GM12872 (cell line): Measurements from ENCODE around the gene BCAR1.

Experiments used
- CTCF ChIP-seq: IDR thresholded peaks from 3 replicates; pipeline ENCODE4 v1.5.1; 2011; ENCODE audit warnings: low read depth, mild to moderate bottlenecking, low read length, moderate library complexity; ENCODE audit not compliant: insufficient read depth

Gene BCAR1, protein sequence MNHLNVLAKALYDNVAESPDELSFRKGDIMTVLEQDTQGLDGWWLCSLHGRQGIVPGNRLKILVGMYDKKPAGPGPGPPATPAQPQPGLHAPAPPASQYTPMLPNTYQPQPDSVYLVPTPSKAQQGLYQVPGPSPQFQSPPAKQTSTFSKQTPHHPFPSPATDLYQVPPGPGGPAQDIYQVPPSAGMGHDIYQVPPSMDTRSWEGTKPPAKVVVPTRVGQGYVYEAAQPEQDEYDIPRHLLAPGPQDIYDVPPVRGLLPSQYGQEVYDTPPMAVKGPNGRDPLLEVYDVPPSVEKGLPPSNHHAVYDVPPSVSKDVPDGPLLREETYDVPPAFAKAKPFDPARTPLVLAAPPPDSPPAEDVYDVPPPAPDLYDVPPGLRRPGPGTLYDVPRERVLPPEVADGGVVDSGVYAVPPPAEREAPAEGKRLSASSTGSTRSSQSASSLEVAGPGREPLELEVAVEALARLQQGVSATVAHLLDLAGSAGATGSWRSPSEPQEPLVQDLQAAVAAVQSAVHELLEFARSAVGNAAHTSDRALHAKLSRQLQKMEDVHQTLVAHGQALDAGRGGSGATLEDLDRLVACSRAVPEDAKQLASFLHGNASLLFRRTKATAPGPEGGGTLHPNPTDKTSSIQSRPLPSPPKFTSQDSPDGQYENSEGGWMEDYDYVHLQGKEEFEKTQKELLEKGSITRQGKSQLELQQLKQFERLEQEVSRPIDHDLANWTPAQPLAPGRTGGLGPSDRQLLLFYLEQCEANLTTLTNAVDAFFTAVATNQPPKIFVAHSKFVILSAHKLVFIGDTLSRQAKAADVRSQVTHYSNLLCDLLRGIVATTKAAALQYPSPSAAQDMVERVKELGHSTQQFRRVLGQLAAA

DNA sequence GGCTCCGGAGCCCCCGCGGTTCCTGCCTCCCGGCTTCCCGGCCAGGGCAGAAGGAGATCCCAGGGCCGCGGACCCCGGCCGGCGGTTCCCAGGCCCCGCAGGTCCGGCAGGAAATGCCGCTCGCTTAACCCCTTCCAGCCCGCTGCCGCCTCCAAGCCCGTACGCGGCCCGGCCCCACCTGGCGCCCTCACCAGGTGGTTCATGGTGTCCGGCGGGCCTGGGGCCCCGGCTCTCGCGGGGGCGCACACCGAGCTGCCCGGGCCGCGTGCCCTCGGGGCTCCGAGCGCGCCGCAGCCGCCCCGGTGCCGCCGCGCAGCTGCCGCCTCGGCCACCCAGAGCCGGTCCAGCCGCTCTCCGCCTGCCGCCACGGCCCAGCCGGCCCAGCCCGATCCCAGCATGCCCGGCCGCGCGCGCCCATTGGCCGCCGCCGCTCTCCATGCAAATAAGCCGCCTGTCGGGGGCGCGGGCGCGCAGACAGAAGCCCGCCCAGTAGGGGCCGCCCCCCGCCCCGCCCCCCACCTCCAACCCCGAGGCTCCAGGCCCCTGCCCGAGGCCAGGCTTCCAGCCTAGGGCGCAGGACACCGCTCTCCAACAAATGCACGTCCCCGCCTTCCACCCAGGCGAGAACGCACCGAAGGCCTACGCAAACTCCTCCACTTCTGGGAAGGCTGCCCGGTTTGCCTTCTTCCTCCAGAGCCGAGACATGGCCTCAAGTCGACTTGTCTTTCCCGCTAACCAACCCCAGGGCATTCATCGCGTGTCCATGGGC, at the start of gene BCAR1:
Gene BCAR1, minus strand, starts transcription at position 345 of the 769 bp plus-strand sequence. Its CDS starts 142 bp downstream, at position 203.
- 0 out of 3 replicates have a peak, but pooled peaks have one; percentile 12 for TF ChIP-seq CTCF

DNA sequence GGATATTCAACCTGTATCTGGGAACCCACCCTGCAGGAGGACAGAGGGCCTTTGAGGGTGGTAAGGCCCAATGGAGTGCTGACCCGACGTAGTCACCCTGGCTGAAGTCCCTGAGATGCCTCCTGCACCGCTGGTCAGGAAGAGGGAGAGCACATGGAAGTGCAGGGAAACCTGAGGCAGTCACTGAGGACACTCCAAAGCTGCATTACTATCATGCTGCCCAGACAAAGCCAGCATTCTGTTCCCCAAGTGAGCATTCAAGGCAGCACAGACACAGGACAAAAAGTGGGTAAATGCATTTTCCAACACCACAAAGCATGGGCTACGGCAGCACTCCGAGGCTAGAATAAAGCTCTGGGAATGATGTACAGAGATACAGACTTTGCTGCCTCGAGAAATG, 46.8 kb upstream of the BCAR1 start:
- no peak for TF ChIP-seq CTCF

GRCh38 chr16:75296606-75297005, 45.2 kb upstream of the BCAR1 start:
- TF ChIP-seq CTCF = no peak

DNA sequence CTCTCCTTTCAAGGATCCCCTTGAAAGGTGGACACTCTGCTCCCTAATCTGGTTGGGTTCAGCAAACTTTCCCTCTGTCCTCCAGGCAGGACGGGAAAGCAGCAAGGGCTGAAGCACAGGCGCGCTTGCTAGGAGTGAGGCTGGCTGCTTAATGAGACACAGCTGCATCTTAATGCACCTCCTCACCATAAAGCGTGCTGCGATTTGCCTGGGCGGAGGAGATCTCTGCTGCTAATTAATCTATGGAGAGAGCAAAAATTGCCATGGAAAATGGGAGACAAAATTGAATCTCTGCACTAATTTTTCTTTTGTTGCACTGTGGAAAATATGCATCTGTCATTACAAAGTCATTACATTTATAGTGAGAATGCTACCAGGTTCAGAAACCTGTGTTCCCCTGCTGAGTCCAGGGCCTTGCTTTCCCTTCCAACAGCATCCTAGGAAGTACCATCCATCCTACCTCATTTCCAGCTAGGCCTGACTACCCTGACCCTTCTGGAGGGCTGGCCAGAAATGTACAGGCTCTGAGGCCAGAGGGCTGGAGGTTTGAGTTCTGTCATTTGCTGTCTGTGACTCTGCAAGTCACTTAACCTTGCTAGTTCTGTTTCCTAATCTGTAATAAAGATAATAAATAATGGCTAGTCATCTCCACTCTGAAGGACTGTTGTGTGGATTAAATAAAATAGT, 43.5 kb upstream of the BCAR1 start:
- no peak for TF ChIP-seq CTCF

- TF ChIP-seq CTCF = no peak
Observed at GRCh38 chr16:75293772-75294171, 42.3 kb upstream of the BCAR1 start.

GRCh38 chr16:75293173-75293572, 41.7 kb upstream of the BCAR1 start:
- TF ChIP-seq CTCF = no peak
